HG03439 (cell line): ENCODE results near the gene LRRN3.

ENCODE experiments used
- ATAC-seq: cut with Tn5 transposase; IDR thresholded peaks from one replicate; pipeline ENCODE4 v1.9.1; 2021; ENCODE audit warnings: mild to moderate bottlenecking, moderate library complexity; ENCODE audit not compliant: unreplicated experiment

Gene LRRN3

GRCh38 chr7:111103678-111104274, 12.8 kb downstream of the LRRN3 start:
- peak; percentile 54 for ATAC-seq

GRCh38 chr7:111104710-111105109, 13.8 kb downstream of the LRRN3 start:
- no peak for ATAC-seq

GRCh38 chr7:111105269-111105668, 14.3 kb downstream of the LRRN3 start:
- no peak for ATAC-seq

- ATAC-seq, result no peak
Measured at GRCh38 chr7:111107579-111107978, 16.7 kb downstream of the LRRN3 start.

GRCh38 chr7:111108000-111108399, 17.1 kb downstream of the LRRN3 start:
- no peak for ATAC-seq

GRCh38 chr7:111108496-111108895, 17.6 kb downstream of the LRRN3 start:
- ATAC-seq, result no peak

- no peak for ATAC-seq
Measured at GRCh38 chr7:111112439-111112838, 21.5 kb downstream of the LRRN3 start.

- no peak for ATAC-seq
Measured at GRCh38 chr7:111113263-111114017, 22.5 kb downstream of the LRRN3 start.

GRCh38 chr7:111115966-111116365, 25.0 kb downstream of the LRRN3 start:
- no peak for ATAC-seq

- no peak for ATAC-seq
Measured at GRCh38 chr7:111126987-111127386, 36.1 kb downstream of the LRRN3 start.

- ATAC-seq, result no peak
Measured at GRCh38 chr7:111129435-111129834, 38.5 kb downstream of the LRRN3 start.

- no peak for ATAC-seq
Measured at GRCh38 chr7:111132833-111133232, 41.9 kb downstream of the LRRN3 start.

- peak; percentile 83 for ATAC-seq
Measured at GRCh38 chr7:111137296-111138192, 46.6 kb downstream of the LRRN3 start.

GRCh38 chr7:111138193-111138569, 47.3 kb downstream of the LRRN3 start:
- ATAC-seq, result peak; percentile 96

- ATAC-seq, result no peak
Measured at GRCh38 chr7:111138586-111138985, 47.7 kb downstream of the LRRN3 start.

GRCh38 chr7:111140091-111140865, 49.4 kb downstream of the LRRN3 start:
- ATAC-seq, result no peak

- no peak for ATAC-seq
Measured at GRCh38 chr7:111145472-111145871, 54.5 kb downstream of the LRRN3 start.

- no peak for ATAC-seq
Measured at GRCh38 chr7:111146136-111146535, 55.2 kb downstream of the LRRN3 start.

GRCh38 chr7:111147708-111148533, 57.0 kb downstream of the LRRN3 start:
- no peak for ATAC-seq

GRCh38 chr7:111150709-111151108, 59.8 kb downstream of the LRRN3 start:
- no peak for ATAC-seq
